ENCODE measurements around the gene ICA1.

The ICA1 gene

GRCh38 chr7:8135417-8135816 is 126.5 kb downstream of the ICA1 start:
- DNase-seq (ENCODE audit: extremely low read depth in 1 of 2, low read depth in 1 of 2): no peak

- DNase-seq (ENCODE audit: extremely low read depth in 1 of 2, low read depth in 1 of 2): no peak
These were observed 127.8 kb downstream of the ICA1 start for GRCh38 chr7:8134089-8134733.

GRCh38 chr7:8133188-8133848 is 128.6 kb downstream of the ICA1 start:
- DNase-seq (ENCODE audit: extremely low read depth in 1 of 2, low read depth in 1 of 2): no peak

- no peak for DNase-seq (ENCODE audit: extremely low read depth in 1 of 2, low read depth in 1 of 2)
These were observed 130.0 kb downstream of the ICA1 start for GRCh38 chr7:8131694-8132605.

GRCh38 chr7:8130663-8131062 is 131.3 kb downstream of the ICA1 start:
- DNase-seq (ENCODE audit: extremely low read depth in 1 of 2, low read depth in 1 of 2): no peak

GRCh38 chr7:8129318-8129659 is 132.7 kb downstream of the ICA1 start:
- no peak for DNase-seq (ENCODE audit: extremely low read depth in 1 of 2, low read depth in 1 of 2)

- no peak for DNase-seq (ENCODE audit: extremely low read depth in 1 of 2, low read depth in 1 of 2)
These were observed 133.3 kb downstream of the ICA1 start for GRCh38 chr7:8128449-8129317.

- DNase-seq (ENCODE audit: extremely low read depth in 1 of 2, low read depth in 1 of 2): no peak
These were observed 135.3 kb downstream of the ICA1 start for GRCh38 chr7:8126601-8127167.

- DNase-seq (ENCODE audit: extremely low read depth in 1 of 2, low read depth in 1 of 2): peak; percentile 65 to 84
These were observed 136.1 kb downstream of the ICA1 start for GRCh38 chr7:8125680-8126444.

GRCh38 chr7:8121243-8121642 is 140.7 kb downstream of the ICA1 start:
- DNase-seq (ENCODE audit: extremely low read depth in 1 of 2, low read depth in 1 of 2): no peak

GRCh38 chr7:8120390-8121058 is 141.4 kb downstream of the ICA1 start:
- DNase-seq (ENCODE audit: extremely low read depth in 1 of 2, low read depth in 1 of 2): no peak

GRCh38 chr7:8119262-8119661 is 142.7 kb downstream of the ICA1 start:
- DNase-seq (ENCODE audit: extremely low read depth in 1 of 2, low read depth in 1 of 2): no peak

GRCh38 chr7:8117195-8117594 is 144.8 kb downstream of the ICA1 start:
- no peak for DNase-seq (ENCODE audit: extremely low read depth in 1 of 2, low read depth in 1 of 2)

- DNase-seq (ENCODE audit: extremely low read depth in 1 of 2, low read depth in 1 of 2): no peak
These were observed 146.2 kb downstream of the ICA1 start for GRCh38 chr7:8115547-8116402.

GRCh38 chr7:8114175-8114574 is 147.8 kb downstream of the ICA1 start:
- DNase-seq (ENCODE audit: extremely low read depth in 1 of 2, low read depth in 1 of 2): no peak

- no peak for DNase-seq (ENCODE audit: extremely low read depth in 1 of 2, low read depth in 1 of 2)
These were observed 148.8 kb downstream of the ICA1 start for GRCh38 chr7:8113184-8113583.

- no peak for DNase-seq (ENCODE audit: extremely low read depth in 1 of 2, low read depth in 1 of 2)
These were observed 149.3 kb downstream of the ICA1 start for GRCh38 chr7:8112685-8113084.

- no peak for DNase-seq (ENCODE audit: extremely low read depth in 1 of 2, low read depth in 1 of 2)
These were observed 150.5 kb downstream of the ICA1 start for GRCh38 chr7:8111282-8111960.
